Activated T-helper 1 cell treated with Interleukin-2 at 50 U/mL for 16 hours (primary cell): ENCODE measurements around the gene BMP4.

Experiments
- DNase-seq: peaks from one replicate; pipeline ENCODE4 v3.0.0-alpha.2; 2020; ENCODE audit warnings: low read depth

BMP4 gene

DNA sequence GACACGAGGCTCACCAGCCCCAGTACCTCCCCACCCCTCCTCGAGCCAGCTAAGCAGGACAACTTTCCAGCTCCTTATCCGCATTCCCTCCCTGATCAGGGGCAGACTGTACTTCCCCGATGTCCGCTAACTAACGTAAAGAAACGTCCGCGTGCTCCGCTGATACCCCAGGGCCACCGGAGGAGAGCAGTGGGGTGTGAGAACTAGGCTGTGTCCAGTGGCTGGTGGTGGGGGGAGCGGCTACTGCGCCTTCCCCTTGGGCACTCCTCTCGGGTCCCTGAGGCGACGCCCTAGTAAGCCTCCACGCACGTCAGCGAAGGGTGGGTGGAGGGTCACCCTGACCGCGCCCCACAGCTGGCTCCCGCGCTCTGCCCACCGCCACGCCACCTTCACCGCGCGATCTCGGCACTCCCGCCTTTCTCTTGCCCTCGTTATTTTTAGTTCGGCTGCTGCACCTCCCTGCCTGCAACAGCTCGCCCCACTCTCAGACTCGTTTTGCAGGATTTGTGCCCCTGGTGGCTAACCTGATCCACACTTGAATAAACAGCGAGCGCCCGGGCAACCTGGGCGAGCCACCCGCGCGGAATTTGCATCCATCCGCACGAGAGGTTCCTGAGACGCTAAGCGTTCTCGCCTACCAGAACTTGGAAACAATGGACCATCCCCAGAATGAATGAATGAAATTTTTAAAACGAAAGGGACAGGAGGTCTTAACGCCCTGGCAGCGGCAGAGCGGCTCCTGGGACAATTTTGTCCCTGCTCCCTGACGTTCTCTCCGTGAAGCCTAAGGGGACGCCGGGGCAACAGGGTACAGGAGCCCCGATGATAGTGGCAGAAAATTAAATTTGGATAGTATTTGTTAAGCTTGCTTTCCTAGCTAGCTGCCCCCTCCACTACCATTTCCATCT, 6.9 kb upstream of the BMP4 start:
- no peak for DNase-seq

DNA sequence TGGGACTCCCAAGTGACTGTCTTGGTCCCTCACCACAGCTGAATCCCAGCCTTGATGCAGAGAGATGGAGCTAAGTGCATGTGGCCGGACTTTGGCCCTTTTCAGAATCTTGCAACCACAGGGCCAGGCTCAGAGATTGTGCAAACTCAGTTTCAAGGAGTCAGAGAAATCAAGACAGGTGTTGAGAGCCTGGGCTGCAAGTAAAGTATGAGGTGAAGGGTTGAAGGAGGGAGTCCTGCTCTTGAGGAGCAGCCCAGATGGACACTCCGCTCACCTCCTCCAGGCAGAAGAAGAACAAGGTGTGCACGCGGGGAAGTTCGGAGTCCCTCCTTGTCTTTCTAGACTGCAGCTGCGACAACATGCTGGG, 6.3 kb upstream of the BMP4 start:
- no peak for DNase-seq

DNA sequence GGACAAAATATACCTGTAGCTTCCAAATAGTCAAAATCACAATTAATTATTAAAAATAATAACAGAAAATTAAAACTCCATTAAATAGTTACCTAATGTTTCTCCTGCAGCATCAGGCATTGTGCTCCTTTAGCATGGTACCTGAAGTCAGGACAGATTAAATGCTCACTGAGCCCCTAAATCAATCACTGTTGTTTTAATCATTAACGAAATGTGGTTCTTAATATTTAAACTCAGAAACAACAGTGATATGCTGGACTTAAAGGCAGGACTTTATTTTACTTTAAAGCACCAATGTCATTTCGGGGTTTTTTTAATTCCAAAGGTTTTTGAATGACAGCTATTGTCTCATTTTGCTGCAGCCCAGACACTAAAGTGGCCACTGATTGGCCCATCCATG, 2.0 kb upstream of the BMP4 start:
- no peak for DNase-seq

DNA sequence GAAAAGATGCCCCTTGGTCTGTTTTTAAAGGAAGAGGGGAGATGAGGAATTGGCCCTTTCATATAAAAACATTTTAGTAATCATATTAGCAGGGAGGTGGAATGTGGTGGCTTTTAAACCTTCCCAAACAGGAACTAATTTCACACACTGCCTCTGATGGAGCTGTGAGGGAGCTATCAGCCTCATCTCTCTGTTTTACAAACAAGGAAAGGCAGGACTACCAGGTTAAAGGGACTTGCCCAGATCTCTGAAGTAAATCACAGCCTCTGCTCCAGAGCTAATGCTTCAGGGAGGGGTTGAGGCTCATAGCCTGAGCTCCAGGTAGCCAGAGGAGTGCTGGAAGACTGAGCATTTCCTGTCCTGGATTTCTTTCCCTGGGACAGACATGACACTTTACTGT, 1.1 kb upstream of the BMP4 start:
- no peak for DNase-seq

GRCh38 chr14:53955671-53956426, 776 bp downstream of the BMP4 start:
- no peak for DNase-seq

- DNase-seq = no peak
Measured at GRCh38 chr14:53955229-53955556, 1.4 kb downstream of the BMP4 start.

DNA sequence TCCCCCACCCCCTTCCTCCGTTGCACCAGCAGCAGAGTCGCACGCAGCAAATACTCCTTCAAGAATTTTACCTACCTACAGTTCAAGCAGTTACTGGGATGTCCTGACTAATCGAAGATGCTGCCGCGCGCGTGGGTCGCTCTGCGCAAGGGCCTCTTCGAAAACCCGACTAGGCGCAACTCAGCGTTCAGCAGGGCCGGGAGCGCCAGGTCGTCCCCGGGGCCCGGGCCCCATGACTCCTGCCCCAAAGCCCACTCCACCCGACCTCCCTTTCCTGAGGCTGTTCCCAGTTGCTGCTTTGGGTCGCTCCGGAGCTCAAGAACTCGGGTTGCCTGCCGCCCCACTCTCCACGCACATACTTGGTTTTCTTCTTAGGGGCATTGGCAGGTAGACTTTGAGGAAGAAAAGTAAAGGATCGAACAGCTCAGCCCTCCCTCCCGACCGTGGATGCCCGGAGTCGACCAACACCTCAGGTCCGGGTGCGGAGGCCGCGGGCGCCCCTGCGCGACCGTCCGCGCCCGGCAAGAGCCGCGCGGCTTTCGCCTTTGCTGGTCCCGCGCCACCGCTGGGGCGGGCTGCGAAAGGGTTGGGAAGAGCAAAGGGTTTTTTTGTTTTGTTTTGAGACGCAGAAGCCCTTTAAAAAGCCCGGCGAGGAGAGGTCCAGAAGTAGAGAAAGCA, 1.9 kb downstream of the BMP4 start:
- no peak for DNase-seq

DNA sequence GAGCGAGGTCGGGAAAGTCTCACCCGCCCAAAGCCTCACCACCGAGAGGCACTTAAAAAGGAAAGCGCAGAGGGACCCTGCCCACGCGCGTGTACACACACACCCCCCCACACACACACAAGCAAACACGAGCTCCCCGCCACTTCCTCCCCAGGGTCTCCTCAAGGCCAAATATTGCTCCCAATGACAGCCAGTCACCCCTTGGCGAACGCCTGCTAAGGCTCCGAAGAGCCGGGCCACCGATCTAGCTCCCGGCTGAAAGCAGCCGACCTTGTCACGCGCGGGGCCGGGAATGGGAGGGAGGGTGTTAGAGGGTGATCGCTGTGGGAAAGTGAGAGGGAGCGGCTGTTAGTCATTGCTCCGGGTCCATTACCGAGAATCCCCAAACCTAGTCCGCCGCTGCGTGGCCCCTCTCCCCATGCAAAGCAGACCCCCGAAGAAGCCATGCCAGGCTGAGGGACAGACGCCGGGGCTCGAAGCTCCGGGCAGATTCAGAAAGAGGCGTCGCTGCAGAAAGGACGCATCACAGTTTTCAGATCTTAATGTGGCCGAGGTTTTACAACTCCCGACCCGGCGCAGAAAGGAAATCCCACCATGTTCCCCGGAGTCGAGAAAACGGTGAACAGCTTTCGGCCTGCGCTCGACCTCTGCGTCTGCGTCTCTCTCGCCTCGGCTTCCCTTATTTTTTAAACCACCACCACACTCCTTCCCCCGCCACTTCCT, 2.6 kb downstream of the BMP4 start:
- no peak for DNase-seq

- no peak for DNase-seq
Measured at GRCh38 chr14:53953002-53953827, 3.4 kb downstream of the BMP4 start.

DNA sequence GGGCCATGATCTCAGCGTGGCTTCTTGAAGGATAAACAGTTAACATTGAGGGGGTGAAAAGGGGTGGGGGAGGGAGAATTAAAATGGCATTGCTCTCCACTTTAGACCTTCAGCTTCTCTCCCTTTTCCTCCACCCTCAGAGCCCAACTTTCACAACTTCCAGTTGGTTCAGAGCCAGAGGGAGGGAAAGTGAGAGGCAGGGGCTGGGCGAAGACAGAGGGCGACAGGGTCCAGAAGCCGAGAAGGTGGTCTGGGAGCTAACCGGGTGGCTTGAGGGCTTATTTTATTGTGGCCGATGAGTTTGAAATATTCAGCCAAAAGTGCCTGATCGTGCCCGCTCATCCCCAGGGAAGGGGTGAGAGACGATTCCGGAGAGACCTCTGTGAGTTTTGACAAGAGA, 4.1 kb downstream of the BMP4 start:
- no peak for DNase-seq

DNA sequence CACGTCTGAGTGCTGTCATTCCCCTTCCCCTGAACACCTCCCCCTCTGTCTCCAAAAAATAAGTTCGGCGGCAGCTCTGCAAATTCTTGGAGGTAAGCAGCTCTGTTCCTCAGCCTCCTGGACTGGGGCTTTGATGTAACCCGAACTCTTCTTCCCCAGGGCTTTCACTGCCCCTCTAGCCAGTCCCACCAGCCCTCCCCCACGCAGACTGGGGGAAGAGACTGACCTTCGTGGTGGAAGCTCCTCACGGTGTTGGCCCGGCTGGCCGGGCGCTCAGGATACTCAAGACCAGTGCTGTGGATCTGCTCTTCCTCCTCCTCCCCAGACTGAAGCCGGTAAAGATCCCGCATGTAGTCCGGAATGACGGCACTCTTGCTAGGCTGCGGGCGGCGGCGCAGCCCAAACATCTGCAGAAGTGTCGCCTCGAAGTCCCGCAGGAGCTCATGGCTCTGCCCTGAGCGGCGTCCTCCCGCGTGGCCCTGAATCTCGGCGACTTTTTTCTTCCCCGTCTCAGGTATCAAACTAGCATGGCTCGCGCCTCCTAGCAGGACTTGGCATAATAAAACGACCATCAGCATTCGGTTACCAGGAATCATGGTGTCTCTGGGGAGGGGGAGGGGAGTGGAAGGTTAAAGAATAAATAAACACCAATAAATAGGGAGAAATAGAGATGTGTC, 4.9 kb downstream of the BMP4 start:
- no peak for DNase-seq

DNA sequence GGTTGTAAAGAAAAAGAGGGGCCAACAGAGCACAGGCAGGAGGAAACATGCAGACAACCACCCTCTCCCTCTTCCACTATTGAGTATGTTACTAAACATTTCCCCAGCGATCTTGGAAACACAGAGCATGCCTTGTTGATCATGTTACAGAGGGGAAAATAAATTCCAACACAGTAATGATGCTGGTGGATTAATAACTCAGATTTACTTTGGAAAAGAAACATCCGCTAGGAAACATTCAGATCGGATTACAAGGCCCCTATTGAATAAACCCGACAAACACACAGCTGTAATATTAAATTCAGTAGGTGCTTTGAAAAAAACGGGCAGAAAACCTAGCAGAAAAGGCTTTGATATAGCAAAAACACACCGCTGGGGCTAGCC, 5.4 kb downstream of the BMP4 start:
- DNase-seq = no peak

DNA sequence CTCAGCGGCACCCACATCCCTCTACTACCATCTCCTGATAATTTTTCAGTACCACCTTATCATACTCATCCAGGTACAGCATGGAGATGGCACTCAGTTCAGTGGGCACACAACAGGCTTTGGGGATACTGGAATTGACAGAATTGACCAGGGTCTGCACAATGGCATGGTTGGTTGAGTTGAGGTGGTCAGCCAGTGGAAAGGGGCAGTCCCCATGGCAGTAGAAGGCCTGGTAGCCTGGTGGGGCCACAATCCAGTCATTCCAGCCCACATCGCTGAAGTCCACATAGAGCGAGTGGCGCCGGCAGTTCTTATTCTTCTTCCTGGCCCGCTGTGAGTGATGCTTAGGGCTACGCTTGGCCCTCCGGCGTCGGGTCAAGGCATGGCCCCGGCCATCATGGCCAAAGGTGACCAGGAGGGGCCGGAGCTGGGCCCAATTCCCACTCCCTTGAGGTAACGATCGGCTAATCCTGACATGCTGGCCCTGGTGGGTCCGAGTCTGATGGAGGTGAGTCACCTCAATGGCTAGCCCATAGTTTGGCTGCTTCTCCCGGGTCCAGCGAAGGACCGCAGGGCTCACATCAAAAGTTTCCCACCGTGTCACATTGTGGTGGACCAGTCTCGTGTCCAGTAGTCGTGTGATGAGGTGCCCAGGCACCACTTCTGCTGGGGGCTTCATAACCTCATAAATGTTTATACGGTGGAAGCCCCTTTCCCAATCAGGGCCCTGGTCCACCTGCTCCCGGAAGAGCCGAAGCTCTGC, 6.4 kb downstream of the BMP4 start:
- no peak for DNase-seq

DNA sequence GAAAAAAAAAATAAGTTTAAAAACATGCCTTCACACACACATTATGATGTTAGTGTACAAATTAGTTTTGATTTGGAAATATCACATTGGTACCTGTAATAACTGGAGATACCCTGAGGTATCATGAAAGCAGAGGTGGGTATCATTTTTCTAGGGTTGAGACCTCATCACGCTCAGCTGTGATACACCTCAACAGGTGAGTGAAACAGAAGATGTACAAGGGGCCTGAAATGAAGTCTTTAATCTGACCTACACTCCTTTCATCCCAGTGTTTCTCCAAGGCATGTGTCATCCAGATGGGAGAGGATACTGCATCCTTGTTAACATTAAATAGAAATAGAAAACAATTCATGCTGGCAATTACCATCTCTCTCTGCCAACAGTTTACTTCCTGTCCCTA, 7.4 kb downstream of the BMP4 start:
- no peak for DNase-seq

DNA sequence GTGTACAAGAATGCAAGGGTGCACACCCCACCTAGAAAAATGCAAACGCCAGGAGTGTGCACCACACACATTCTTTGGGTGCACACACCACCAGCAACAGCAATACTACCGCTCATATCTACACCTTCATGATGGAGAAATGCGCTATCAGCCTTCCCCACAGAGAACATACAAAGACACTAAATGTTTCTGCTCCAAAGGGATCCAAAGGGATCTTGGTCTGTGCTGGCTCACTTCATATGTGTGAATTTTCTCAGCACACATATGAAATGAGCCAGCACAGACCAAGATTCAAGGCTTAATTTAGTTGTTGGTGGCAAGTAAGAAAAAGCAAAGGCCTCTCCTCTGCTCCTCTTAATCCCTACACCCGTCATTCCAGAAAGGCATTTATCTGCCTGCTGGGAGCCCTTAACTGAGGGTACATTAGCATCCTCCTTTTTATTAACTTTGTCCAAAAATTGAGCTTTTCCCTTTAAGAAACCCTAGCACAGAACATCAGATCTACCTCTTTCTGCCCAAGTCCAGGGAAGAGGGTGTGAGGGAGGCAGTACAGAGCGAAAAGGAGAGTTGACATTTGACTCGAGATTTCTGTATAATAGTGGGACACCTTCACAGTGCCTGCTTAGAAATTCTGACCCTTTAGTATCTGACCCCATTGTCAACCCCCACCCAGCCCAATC, 8.3 kb downstream of the BMP4 start:
- no peak for DNase-seq

DNA sequence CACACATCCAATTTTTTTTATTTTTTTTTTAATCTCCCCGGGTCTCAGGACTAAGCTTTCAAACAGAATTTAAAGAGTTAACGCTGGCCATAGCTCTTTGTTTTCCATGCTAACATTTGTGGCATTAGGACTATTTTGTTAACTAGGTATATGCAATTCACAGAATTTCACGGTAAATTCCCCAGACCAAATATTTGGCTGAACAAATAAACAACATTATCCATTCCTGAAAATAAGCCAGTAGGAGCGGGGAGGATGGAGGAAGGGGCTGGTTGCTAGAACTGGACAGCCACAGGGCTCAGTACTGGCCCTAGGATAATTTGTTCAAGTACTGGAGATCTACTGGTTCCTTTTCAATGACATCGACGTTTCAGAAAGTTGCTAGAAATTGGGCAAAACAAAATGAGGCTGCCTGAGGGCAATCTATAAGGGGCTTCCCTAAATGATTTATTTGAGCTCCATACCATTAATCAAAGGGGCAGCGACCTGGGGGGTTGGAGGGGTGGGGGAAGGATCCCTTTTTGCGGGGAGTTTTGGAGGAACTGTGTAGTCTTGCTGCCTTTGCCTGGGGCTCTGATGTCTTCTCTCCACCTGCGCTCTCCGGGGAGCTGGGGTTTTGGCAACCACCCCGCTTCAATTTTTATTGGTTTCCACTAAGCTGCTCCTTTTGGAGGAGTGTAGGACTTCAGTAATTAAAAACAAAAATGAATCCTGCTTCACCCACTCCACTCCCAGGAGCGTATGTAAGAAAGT, 9.0 kb downstream of the BMP4 start:
- no peak for DNase-seq

GRCh38 chr14:53947094-53947445, 9.6 kb downstream of the BMP4 start:
- DNase-seq = no peak

DNA sequence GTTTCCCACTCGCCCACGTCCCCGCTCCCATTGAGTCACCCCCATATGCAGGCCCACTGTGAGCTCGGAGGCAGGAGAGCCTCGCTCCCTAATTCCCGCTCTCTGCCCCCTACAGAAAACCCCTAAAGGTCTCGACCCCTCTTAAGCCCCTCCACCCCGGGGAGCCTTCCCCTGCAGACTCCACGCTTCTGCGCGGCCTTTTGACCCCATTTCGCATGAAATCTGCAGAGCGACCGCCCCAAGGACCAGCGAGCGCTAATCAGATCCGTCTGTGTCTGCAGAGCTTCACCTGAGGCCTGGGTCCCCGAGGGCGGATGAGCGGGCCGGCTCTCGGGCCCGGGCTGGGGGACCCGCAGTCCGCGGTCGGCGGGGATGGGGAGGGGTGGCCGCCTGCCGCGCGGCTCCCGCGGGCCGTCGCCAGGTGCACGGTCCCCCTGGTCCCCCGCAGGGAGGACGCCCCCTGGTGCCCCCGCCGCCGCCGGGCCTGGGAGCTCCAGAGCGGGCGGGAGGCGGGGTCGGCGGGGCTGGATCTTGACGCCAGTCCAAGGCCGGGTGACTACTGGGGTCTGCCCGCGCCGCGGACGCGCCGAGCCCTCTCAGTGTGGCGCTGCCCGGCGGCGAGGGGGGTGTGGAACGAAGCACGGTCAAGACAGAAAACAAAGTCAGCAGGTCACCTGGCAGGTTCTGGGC, 10.1 kb downstream of the BMP4 start:
- no peak for DNase-seq

DNA sequence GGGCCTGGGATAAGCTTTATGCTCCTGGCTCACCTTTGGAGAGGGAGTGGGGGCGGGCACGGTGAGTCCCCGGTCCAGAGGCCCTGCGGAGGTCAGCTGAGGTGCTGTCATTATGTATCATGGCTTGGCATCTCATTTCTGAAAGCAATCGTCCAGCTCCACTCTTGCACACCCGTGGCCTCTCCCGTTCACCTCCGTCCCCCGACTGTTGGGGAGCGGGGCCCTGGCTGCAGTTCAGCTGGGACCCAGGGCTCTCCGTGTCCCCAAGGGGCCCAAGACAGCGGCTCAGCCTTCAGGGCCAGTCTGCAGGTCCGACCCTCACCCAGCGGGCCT, 10.6 kb downstream of the BMP4 start:
- no peak for DNase-seq
